ENCODE results near the gene AFAP1.

AFAP1 gene

GRCh38 chr4:7716010-7716721 is 223.5 kb downstream of the AFAP1 start:
- DNase-seq (ENCODE audit: low spot score), result no peak

DNA sequence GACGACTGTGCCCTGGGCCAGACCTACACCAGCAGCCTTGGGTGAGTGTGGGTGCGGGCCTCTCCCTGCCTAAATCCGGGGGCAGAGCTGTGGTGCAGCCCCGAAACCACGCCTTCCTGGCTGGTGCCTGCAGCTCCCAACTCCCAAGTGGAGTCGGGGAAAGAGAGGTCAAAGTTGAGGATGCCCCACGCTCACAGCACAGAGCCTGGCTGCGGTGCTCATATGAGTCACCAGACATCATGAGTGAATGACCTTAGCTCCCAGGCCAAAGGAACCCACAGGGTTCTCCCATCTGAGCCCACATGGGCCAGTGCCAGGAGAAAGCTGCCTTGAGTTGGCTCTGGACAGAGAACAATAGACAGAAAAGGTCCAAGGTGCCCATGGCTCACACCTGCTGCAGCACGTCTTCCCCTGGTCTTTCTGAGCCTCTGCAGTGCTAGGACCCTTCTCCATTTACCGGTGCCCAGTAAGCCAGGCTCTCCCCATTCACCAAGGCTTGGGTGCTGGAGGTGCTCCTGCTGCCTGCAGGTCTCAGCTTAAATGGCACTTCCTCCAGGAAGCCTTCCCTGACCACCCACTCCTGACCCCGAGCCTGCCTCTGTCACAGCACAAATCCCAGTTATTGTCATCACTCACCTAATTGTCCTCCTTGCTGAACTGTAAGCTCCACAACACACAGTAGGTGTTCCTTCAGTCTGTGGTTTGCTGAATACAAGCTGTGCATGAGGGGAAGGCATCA is 224.2 kb downstream of the AFAP1 start:
- no peak for DNase-seq (ENCODE audit: low spot score)

DNA sequence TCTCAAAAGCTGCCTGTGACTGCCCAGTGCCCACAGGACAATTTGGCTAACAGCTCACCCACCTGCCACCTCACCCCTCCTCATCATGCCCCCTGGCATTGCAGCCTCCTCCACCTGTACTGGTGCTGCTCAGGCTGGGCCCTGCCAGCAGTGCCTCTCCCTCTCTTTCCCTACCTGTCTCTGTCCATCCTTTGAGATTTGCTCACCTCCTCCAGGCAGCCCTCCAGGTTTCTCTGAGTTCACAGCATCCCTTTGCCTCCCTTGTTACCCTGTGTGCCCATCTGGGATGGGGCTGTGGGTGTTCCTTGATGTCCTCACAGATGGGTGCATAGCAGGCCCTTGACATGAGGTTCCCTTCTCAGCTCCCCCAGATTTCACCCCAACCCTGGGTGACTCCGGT is 224.9 kb downstream of the AFAP1 start:
- DNase-seq (ENCODE audit: low spot score), result no peak

- no peak for DNase-seq (ENCODE audit: low spot score)
Measured at GRCh38 chr4:7714176-7714575, 225.5 kb downstream of the AFAP1 start.

DNA sequence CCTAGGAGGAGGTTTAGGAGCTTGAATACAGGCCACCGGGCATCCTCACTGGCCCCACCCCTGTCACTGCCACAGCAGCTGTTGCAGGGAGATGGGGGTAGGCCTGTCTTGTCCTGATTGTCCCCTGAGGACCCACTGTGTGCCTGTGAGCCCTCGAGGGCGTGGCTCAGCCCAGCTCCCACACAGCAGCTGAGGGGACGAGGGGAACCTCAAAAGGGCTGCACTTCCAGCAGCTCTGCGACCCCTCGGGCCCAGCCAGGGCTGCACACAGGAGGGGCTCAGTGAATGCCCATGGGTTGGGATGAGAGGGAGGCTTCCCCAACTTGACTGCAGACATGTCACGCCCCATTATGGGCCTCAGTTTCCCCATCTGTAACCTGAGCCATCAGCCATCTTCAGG is 225.9 kb downstream of the AFAP1 start:
- DNase-seq (ENCODE audit: low spot score), result no peak

DNA sequence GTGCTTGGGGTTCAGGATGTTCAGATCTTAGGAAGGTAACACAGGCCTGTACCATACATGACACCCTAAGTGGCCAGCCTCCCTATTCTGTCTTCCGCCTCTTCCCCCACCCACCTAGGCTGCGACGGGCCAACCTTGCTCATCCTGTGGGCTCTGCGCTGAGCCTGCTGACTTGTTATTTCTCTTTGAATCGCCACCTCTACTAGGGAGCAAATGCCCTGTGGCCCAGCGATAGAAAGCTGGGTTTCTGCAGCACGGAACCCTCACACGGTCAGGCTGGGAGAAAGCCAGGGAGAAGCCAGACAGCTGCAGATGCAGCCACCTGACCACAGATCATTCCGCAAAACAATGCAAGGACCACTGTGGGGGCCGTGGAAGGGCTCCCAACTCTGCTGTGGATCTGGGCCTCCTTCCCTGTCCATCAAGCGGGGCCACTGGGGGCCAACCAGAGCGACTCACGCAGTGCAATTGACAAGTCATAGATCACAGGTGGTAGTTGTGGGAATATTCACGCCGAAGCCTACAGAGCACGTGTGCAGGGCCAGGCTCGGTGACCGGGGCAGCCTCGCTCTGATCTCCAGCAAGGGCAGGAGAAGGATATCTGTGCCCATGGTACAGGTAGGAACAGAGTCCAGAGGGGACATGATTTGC is 227.5 kb downstream of the AFAP1 start:
- DNase-seq (ENCODE audit: low spot score), result no peak

- no peak for DNase-seq (ENCODE audit: low spot score)
Measured at GRCh38 chr4:7711307-7711963, 228.2 kb downstream of the AFAP1 start.

DNA sequence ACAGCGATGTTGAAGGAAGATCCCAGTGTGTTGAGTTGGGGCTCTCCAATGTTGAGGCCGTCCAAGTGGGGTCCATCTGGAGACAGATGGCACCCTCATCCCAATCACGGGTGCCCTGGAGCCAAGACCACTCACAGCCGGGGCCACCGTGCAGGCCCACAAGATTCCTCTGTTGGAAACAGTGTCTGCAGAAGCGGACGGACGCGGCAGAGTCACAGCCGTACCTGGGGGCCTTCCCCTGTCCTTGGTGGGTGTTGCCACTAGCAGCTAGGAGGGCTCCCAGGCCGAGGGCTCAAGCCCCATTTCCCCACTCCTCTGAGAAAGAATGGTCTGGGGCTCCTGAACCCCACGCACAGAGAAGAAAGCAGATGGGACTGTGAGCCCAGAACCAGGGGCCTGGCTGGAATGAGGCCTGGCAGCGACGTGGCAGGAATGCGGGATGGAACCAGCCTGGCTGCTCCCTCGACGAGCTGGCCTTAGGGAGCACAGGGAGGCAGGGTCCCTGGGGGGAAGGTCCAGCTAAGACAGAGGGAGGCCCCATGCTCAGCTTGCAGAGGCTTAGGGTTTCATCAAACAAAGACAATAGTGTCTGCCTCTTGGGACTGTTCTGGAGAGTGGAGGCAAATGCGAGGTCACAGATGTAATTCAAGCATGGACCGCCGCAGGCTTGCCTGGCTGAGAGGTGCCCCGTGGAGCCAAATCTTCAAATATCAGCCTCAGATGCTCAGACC is 228.9 kb downstream of the AFAP1 start:
- no peak for DNase-seq (ENCODE audit: low spot score)

DNA sequence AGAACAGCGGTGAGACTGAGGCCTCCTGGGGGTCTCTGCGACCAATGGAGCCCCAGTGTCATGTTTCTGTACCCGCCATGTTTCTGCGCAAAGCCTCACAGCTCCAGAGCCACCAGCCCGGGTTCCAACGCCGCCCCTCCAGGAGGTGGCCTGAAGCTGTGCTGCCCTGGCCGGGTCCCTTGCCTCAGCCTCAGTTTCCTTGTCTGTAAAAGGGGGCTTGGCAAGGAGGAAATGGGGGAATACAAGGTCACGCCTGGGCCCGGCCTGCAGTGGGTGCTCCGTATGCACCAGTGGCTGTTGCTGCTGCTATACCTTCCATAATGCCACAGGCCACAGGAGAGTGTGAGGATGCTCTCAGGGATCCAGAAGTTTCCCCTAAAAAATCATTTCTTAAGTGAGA is 229.5 kb downstream of the AFAP1 start:
- no peak for DNase-seq (ENCODE audit: low spot score)

DNA sequence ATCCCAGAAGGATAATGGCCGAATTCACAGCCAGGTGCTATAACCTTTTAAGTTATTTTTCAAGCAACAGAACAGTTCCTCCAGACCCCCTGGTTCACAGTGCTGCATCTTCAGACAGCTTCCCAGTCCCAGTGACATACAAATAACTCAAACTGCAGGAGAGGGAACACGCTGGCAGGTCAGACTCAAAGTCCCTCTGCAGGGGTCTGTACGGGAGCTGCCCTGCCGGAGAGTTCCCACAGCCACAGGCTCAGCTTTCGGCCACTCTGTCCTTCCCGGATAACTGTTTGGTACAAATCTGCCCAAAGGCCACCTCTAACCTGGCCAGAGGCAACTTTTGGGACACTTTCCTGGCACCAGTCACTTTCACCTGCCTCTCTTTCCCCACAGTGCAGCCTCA is 230.2 kb downstream of the AFAP1 start:
- DNase-seq (ENCODE audit: low spot score), result no peak

DNA sequence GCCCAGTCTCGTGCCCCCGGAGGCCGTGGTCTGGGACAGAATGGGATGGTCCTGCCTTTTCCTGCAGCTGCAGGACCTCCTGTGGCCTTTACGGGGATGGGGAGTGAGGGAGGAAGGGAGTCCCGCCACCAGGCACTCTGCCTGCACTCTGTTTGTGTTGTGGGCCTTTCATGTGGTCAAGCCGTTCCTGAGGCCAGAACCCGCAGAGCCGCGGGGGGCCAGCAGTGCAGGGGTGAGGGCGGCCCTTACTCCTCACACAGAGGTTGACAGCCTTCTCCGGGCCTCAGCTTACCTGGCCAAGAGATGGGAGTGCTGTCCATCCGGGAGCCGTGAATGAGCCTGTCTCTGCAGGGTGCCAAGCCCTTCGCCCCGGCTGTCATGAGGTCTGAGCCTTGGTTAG is 230.7 kb downstream of the AFAP1 start:
- DNase-seq (ENCODE audit: low spot score), result no peak
